DND-41 (cell line): ENCODE results near the gene ABHD17A.

Experiments used
- EZH2 ChIP-seq: IDR thresholded peaks from 3 replicates; pipeline ENCODE4 v1.6.1; 2012; ENCODE audit warnings: borderline replicate concordance, low read depth, mild to moderate bottlenecking, moderate library complexity, low read length, inconsistent platforms; ENCODE audit not compliant: severe bottlenecking
- TF ChIP-seq, protein P1 (sequence below): IDR thresholded peaks from 2 replicates; pipeline ENCODE4 v1.5.1; 2012; ENCODE audit warnings: borderline replicate concordance, low read length, moderate library complexity, mild to moderate bottlenecking; ENCODE audit not compliant: poor library complexity, severe bottlenecking; ENCODE audit errors: extremely low read depth

DNA sequence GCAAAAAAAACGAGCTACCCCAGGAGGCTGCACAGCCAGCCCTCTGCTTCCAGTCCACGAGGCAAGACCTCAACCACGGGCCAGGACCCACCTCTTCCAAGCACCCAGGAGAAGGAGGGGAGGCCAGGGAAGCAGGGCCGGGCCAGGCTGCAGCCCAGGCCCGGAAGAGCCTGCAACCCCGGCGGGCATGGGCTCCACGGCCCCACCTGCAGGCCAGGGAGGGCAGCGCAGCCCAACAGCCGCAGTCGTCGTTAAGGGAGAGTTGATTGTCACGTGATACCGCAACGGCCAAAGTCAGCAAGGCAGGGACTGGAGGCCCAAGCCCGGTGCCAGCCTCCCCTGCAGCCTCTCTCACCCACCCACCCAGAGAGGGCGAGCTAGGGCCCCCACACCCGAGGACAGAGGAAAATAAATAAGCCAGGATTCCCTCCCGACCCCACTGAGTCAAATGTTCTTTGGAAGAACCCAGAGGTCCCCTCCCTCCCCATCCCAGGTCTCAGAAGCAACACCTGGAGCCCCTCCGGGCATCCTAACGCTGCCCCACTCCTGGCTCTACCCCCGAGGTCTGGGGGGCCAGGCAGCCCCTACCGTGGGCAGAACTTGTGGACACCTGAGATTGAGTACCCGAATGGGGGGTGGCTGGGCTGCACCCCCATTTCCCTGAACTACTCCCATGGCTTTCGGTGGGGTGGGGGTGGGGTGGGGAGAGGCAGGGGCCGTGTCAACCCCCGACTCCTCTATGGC, 31.8 kb downstream of the ABHD17A start:
- TF ChIP-seq, protein P1, sequence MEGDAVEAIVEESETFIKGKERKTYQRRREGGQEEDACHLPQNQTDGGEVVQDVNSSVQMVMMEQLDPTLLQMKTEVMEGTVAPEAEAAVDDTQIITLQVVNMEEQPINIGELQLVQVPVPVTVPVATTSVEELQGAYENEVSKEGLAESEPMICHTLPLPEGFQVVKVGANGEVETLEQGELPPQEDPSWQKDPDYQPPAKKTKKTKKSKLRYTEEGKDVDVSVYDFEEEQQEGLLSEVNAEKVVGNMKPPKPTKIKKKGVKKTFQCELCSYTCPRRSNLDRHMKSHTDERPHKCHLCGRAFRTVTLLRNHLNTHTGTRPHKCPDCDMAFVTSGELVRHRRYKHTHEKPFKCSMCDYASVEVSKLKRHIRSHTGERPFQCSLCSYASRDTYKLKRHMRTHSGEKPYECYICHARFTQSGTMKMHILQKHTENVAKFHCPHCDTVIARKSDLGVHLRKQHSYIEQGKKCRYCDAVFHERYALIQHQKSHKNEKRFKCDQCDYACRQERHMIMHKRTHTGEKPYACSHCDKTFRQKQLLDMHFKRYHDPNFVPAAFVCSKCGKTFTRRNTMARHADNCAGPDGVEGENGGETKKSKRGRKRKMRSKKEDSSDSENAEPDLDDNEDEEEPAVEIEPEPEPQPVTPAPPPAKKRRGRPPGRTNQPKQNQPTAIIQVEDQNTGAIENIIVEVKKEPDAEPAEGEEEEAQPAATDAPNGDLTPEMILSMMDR: peak; percentile 89
- no peak for TF ChIP-seq EZH2
